Spleen (tissue), 11 donors: Measurements from ENCODE around the gene RNF150. TPM values are rescaled to one million over a fixed set of nuclear protein-coding genes. Genes with fewer than 3 reads are reported as not detected.
A peak's percentile ranks its signal among the peaks of the same experiment; 100 is the strongest.

Experiments
- DNase-seq: peaks from one replicate; pipeline ENCODE4 v3.0.0-alpha.2; 2020
- H3K27ac ChIP-seq, 8 donors: fragments of 200-600 bp; sonication (generic) in 7 of 8; 1 replicate in 4 of 8; 2 replicates in 4 of 8; pipeline versions ENCODE4 v1.5.0 to v1.8.0; 2016 to 2021; ENCODE audit warnings: inconsistent platforms in 4 of 8, mild to moderate bottlenecking in 4 of 8, moderate library complexity in 1 of 8
- H3K27me3 ChIP-seq, 7 donors: fragments of 200-600 bp; sonication (generic) in 6 of 7; replicated peaks in 1 of 7; 1 replicate in 4 of 7; 2 replicates in 3 of 7; pipeline versions ENCODE4 v1.5.0 to v1.8.0; 2016 to 2021; ENCODE audit warnings: inconsistent platforms in 3 of 7, mild to moderate bottlenecking in 1 of 7
- H3K36me3 ChIP-seq, 6 donors: fragments of 200-600 bp; sonication (generic) in 5 of 6; 1 replicate in 4 of 6; 2 replicates in 2 of 6; pipeline versions ENCODE4 v1.5.0 to v1.8.0; 2016 to 2021; ENCODE audit warnings: inconsistent platforms in 2 of 6
- H3K4me1 ChIP-seq, 6 donors: fragments of 200-600 bp; sonication (generic) in 5 of 6; 1 replicate in 3 of 6; 2 replicates in 3 of 6; pipeline versions ENCODE4 v1.5.0 to v1.8.0; 2016 to 2021; ENCODE audit warnings: inconsistent platforms in 3 of 6
- H3K4me3 ChIP-seq, 8 donors: fragments of 200-600 bp; sonication (generic) in 7 of 8; 1 replicate in 4 of 8; 2 replicates in 4 of 8; pipeline versions ENCODE4 v1.5.0 to v1.8.0; 2016 to 2021; ENCODE audit warnings: inconsistent platforms in 4 of 8, mild to moderate bottlenecking in 4 of 8, moderate library complexity in 2 of 8
- H3K9me3 ChIP-seq, 8 donors: fragments of 200-600 bp; sonication (generic) in 7 of 8; 1 replicate in 4 of 8; 2 replicates in 4 of 8; pipeline versions ENCODE4 v1.5.0 to v1.8.0; 2016 to 2021; ENCODE audit warnings: inconsistent platforms in 4 of 8
- CTCF ChIP-seq, 11 experiments: fragments of 200-600 bp in 7 of 11; fragments of 450-650 bp in 4 of 11; sonication (generic) in 4 of 11; IDR thresholded peaks in 8 of 11; conservative IDR thresholded peaks in 3 of 11; 1 replicate in 7 of 11; 2 replicates in 4 of 11; pipeline versions ENCODE4 v1.4.0 to v1.8.0; 2016 to 2021; ENCODE audit warnings: antibody characterized with exemption in 11 of 11, inconsistent platforms in 4 of 11, mild to moderate bottlenecking in 1 of 11
- POLR2A ChIP-seq, 3 donors: fragments of 450-650 bp; IDR thresholded peaks; one replicate each; pipeline ENCODE4 v1.5.1; 2017; ENCODE audit warnings: antibody characterized with exemption in 3 of 3, mild to moderate bottlenecking in 1 of 3
- POLR2AphosphoS5 ChIP-seq, 3 donors: sonication (generic); formaldehyde crosslinking; IDR thresholded peaks; one replicate each; pipeline ENCODE4 v1.5.1; 2017; ENCODE audit warnings: antibody characterized with exemption in 3 of 3
- WGBS, 5 donors: extraction: QIAGEN DNeasy Blood & Tissue Kit in 3 of 5; methylation state at CpG; one replicate each; pipeline versions ENCODE4 v1.1.5 to v1.1.7; 2013 to 2018; 5-methylcytosine and 5-hydroxymethylcytosine counted together
- intact Hi-C: fragments of 100-400 bp; cut with DNase I; formaldehyde crosslinking; loops from one replicate; pipeline ENCODE4 v1.15.0; 2023; ENCODE audit warnings: low total_unique reads
- polyA plus RNA-seq, 3 donors: library from polyadenylated mRNA; stranded (reverse); fragments of 200-250 nt; gene quantifications; one replicate each; pipeline ENCODE4 v1.2.1, GENCODE V29; 2013
- total RNA-seq, 7 donors: library from RNA; depleted of rRNA in 3 of 7; stranded (reverse); fragments of >200 nt in 3 of 7; fragmentation: NEBNext Ultra II Directional in 4 of 7; extraction: Animal tissue kit (Norgen Biotek cat#: 25700) in 4 of 7; gene quantifications; one replicate each; pipeline versions ENCODE4 v1.1.0 to v1.2.1, GENCODE V29; 2016 to 2021
- donor health status: healthy with polysubstance abuse.
- donor health status: DM: no; HTN: no; CAD: no; lungs with moderate emphysema.
- donor health status: DM: no; HTN: no; CAD: no.
- donor health status: Bipolar disorder and iron deficiency.
- donor health status: healthy.
- donor health status: DM: no; HTN: no; CAD: no.
- donor health status: DM: yes; HTN: yes; CAD: no.

RNF150 gene
- total and polyA plus RNA-seq, 10 donors = 1.2 to 42.1 (median 19.2) TPM

GRCh38 chr4:140935254-140935653, 198.0 kb downstream of the RNF150 start:
- TF ChIP-seq POLR2A (IDR thresholded peaks at IDR 0.05) (no peak), CTCF (IDR thresholded peaks at IDR 0.05 in 8 of 11, conservative IDR thresholded peaks at IDR 0.05 in 3 of 11) (no peak), POLR2AphosphoS5 (IDR thresholded peaks at IDR 0.05) (peak in 1 of 3 donors; percentile 21)
- no peak overlapping the region for H3K4me3 ChIP-seq
- H3K36me3 ChIP-seq = no peaks in the 10 kb centered on the region
- 22 to 46% (median 29%) methylated on average over 4 of the region's 4 CpGs for WGBS, 5 donors
- peaks cover 0 to 6% (median 0%) of the 10 kb centered on the region in 7 donors for H3K27me3 ChIP-seq
- intact Hi-C loops = no loop called here
- H3K9me3 ChIP-seq = no peaks in the 10 kb centered on the region
- no peaks in the 10 kb centered on the region for H3K4me1 ChIP-seq
- H3K27ac ChIP-seq = no peak overlapping the region
- DNase-seq = no peak

GRCh38 chr4:140932501-140933045, 200.7 kb downstream of the RNF150 start:
- Histone ChIP-seq H3K9me3 (no peaks in the 10 kb centered on the region), H3K36me3 (no peaks in the 10 kb centered on the region), H3K27me3 (peaks cover 0 to 6% (median 0%) of the 10 kb centered on the region in 7 donors), H3K4me1 (no peaks in the 10 kb centered on the region), H3K27ac (no peak overlapping the region), H3K4me3 (no peak overlapping the region)
- TF ChIP-seq CTCF (IDR thresholded peaks at IDR 0.05 in 8 of 11, conservative IDR thresholded peaks at IDR 0.05 in 3 of 11) (no peak), POLR2A (IDR thresholded peaks at IDR 0.05) (no peak), POLR2AphosphoS5 (IDR thresholded peaks at IDR 0.05) (no peak)
- no peak for DNase-seq
- intact Hi-C loops = no loop called here
- 78 to 92% (median 85%) methylated on average over 2 of the region's 2 CpGs for WGBS, 5 donors

- Histone ChIP-seq H3K4me1 (no peaks in the 10 kb centered on the region), H3K9me3 (no peaks in the 10 kb centered on the region), H3K4me3 (no peak overlapping the region), H3K27ac (no peak overlapping the region), H3K27me3 (peaks cover 0 to 6% (median 0%) of the 10 kb centered on the region in 7 donors), H3K36me3 (no peaks in the 10 kb centered on the region)
- DNase-seq = no peak
- intact Hi-C loops = no loop called here
- whole genome bisulfite sequencing, 5 donors = 27 to 47% (median 38%) methylated on average over 2 of the region's 2 CpGs
- no peak for TF ChIP-seq POLR2AphosphoS5 (IDR thresholded peaks at IDR 0.05)
- TF ChIP-seq POLR2A (IDR thresholded peaks at IDR 0.05) = no peak
- no peak for TF ChIP-seq CTCF (IDR thresholded peaks at IDR 0.05 in 8 of 11, conservative IDR thresholded peaks at IDR 0.05 in 3 of 11)
Observed at GRCh38 chr4:140931911-140932310, 201.4 kb downstream of the RNF150 start.

- WGBS, 5 donors = 70 to 90% (median 76%) methylated on average over 7 of the region's 7 CpGs
- Histone ChIP-seq H3K9me3 (no peaks in the 10 kb centered on the region), H3K27ac (no peak overlapping the region), H3K4me1 (no peaks in the 10 kb centered on the region), H3K4me3 (no peak overlapping the region), H3K27me3 (peaks cover 0 to 6% (median 0%) of the 10 kb centered on the region in 7 donors), H3K36me3 (no peaks in the 10 kb centered on the region)
- no peak for DNase-seq
- intact Hi-C loops = no loop called here
- no peak for TF ChIP-seq CTCF (IDR thresholded peaks at IDR 0.05 in 8 of 11, conservative IDR thresholded peaks at IDR 0.05 in 3 of 11)
- TF ChIP-seq POLR2A (IDR thresholded peaks at IDR 0.05) = no peak
- no peak for TF ChIP-seq POLR2AphosphoS5 (IDR thresholded peaks at IDR 0.05)
Observed at GRCh38 chr4:140930557-140930956, 202.7 kb downstream of the RNF150 start.
